GM19372 (cell line): ENCODE data around the gene GALNT1.

Experiments used
- ATAC-seq: cut with Tn5 transposase; IDR thresholded peaks from one replicate; pipeline ENCODE4 v1.9.1; 2021; ENCODE audit warnings: mild to moderate bottlenecking, low read depth, moderate library complexity; ENCODE audit not compliant: unreplicated experiment

Gene GALNT1

DNA sequence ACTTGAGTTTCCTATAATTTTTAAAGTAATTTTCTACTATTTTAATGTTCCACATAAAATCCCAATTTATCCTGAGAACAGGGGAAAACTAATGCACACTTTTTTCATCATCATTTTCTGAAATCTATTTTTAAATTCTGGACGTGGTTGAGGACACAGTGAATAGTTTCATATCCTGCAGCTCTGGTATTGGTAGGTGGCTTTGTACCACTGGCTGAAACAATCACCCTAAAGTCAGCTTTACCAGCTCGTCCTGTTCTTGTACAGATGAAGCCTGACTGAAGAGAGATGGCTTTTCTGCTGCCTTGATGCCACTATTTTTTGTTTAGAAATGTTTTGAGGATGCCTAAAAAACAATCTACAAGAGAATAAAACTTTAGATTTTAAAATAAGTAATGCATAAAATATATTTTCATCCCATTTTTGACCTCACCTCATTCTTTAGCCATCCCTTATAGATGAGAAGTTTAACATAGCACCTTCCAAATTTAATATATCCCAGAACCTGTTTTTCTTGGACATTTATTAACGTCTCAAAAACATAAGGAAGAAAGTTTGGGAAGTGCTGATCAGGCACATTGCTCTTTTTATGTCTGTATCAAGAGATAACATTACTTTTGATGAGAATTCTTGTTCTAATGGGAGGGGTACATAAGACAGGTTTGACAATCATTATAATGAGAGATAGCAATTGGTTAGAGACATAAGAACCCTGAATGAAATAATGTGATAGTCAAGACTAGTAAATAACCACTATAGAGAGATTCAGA, 80.9 kb downstream of the GALNT1 start:
- ATAC-seq = no peak

- no peak for ATAC-seq
Observed at GRCh38 chr18:35671966-35672603, 90.5 kb downstream of the GALNT1 start.

DNA sequence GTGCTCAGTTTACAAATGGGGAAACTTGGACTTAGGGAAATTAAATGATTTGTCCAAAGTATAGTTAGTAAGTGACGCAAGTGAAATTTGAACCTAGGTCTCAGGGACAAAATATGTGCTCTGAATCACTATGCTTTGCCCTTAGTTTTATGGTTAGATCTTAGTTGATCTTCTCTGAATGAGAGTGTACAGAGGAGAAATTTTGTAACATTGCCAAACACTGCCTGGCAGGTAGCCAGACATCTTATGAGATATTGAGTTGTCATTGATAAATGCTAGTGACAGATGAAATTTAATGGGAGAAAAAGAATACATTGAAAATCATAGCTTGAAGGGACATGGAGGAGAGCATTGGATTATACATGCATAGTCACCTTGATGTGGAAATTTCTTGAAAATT, 91.4 kb downstream of the GALNT1 start:
- ATAC-seq = no peak

DNA sequence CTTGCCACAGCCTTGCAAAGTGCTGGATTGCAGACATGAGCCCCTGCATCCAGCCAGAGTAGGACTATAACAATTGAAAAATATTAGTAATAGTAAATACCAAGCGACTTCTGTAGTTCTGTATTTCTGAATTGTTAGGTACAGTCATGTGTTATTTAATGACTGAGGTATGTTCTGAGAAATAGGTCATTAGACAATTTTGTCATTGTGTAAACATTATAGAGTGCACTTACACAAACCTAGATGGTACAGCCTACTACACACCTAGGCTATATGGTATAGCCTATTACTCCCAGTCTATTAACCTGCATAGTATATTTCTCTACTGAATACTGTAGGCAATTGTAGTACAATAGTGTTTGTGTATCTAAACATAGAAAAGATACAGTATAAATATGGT, 92.1 kb downstream of the GALNT1 start:
- no peak for ATAC-seq

DNA sequence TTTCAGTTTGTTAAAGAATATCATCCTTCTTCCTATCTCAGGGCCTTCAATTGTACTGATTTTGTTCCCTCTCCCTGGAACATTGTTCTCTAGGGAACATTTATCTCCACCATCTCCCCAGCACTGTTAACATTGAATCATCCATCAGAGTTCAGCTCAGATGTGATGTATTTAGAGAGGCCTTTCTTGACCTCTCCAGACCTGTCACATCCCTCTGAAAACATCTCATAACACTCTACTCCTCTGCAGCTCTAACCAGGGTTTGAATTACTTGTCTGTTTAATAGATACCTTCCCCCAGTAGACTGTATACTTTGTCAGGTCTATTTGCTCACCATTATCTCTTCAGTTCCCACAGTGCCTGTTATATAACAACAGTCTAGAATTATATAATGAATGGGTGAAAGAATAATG, 98.6 kb downstream of the GALNT1 start:
- ATAC-seq = no peak

DNA sequence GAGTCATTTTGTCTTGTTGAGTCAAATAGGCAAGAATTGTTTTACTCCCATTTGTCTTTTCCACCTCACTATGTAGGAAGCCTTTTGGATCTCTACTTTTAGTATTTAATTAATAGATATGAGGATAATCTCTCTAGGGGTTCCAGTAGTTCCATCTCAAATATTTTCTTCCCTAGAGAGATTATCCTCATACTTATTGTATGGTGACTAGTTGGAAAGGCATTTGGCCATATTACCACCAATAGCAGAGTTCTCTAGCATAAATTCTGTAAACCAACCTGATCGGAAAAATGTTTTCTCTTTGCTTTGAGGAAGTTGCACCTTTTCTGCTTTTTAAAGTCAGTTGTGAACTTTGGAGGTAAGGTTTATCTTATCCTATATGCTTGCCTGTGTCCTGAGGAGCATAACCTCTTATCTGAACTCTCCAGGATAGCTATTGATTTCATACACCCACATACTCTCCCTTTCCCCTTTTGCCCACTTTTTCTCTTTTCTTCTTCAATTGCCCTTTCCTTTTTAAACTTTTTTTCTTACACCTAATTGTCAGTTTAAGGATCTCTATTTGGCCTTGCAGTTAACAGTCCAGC, 100.8 kb downstream of the GALNT1 start:
- ATAC-seq = no peak

DNA sequence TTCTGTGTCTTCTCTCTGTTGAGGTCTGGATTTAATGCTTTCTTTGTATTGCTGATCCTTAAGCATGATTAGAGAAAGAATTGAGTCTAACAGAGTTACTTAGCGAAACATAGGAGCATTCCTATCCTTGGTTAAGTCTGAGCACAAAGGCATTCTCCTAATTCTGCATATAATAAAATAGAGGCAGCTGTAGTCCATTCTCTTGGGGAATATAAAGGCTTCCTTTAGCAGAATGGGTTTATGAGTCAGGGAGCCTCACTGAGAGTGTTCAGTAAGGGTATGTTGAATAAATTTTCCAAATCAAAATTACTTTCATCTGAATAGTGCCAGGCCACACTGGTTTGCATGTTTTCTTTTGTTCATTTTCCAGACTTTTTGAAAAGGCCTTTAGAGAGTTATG, 101.5 kb downstream of the GALNT1 start:
- ATAC-seq = no peak

DNA sequence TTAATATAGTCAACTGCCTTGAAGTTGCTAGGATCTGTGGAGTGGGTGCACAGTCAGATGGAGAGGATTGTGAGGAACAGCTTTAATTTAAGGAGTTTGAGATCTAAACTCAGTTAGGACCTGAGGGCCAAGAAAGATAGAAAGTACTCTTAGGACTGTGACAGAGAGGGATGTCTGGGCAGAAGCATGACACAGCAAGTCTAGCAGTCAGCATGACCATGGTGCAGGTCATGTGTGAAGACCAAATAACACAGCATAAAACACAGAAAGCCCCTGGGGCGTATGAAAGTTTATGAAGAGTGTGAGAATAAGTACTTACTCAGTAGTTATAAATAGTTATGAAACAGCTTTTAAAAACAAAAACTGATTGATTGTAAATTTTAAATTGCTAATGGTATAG, 107.2 kb downstream of the GALNT1 start:
- peak; percentile 80 for ATAC-seq

DNA sequence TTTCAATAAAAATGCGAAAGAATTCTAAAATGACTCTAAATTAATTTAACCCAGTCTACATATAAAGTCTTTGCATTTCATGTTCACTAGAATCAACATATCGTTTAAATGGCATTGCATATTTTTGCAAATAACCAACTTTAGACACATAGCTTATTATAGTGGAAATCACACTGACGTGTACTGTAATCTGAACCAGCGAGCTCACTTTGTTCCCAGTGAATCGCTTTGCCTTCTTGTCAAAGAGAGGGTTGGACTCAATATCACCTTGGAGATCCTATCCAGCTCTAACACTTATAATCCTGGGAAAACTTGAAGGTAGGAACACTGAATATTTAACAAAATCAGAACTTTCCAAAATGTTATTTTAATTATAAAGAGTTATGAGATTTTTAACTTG, 108.2 kb downstream of the GALNT1 start:
- no peak for ATAC-seq

DNA sequence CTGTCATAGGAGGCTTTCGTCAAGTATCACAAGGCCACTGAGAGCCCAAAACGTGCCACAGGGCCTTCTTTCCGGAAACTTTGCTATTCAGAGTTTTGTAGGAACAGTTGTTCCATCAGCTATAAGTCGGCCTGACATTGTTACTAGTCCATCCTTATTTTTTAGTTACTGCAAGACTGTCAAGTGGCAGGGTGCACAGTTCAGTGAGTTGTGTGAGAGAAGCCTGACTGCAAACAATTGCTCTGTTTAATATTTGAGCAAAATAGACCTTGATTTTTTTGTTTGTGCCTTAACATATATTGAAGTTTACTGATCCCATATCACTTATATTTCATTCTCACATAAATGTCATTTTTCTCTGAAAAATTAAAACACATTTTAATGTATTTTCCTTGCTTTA, 110.1 kb downstream of the GALNT1 start:
- ATAC-seq = no peak

DNA sequence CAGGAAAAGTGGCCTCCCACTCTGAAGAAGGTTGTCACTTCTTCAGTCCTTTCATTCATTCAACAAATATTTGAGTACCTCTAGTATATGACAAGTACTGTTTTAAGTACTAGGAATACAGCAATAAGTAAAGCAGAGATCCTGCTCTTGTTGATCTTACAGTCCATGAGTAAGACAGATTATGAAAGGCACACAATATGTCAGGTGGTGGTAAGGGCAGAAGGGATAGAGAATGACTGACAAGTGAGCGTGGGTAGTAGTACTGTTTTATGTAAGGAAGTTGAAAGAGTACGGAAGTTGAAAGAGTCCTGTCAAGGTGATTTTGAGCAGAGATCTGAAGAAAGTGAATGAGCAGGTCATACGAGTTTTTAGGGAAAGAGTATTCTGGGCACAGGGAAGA, 111.3 kb downstream of the GALNT1 start:
- ATAC-seq = no peak

GRCh38 chr18:35693829-35694228, 112.3 kb downstream of the GALNT1 start:
- no peak for ATAC-seq

DNA sequence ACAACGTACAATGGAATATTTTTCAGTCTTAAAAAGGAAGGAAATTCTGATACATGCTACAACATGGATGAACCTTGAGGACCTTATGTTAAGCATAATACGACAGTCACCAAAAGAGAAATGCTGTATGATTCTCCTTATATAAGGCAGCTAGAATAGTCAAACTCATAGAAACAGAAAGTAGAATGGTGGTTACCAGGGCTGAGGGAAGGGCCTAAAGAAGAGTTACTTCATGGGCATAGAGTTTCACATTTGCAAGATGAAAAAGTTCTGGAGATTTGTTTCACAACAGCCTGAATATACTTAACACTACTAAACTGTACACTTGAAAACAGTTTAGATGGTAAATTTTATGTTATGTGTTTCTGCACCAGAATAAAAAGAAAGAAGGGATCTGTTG, 113.3 kb downstream of the GALNT1 start:
- ATAC-seq = no peak

GRCh38 chr18:35695384-35695783, 113.8 kb downstream of the GALNT1 start:
- no peak for ATAC-seq

DNA sequence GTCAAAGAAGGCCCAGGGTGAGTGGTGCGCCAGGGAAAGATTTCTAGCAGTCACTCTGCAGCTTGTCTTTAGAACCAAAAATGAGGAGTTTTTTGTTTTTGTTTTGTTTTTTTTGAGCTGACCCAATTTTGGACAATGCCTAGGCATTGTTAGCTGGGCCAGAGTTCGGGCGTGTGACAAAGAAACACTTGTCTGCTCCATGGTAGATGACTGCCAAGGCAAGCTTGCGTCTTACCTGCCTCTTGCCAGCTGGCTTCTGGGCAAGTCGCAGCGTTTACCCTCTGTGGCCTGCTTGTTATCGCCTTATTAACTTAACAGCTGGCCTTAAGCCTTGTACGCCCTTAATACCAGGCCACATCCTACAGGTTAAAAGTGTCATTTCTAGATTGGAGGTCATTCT, 114.3 kb downstream of the GALNT1 start:
- ATAC-seq = no peak

GRCh38 chr18:35696307-35696706, 114.8 kb downstream of the GALNT1 start:
- ATAC-seq = no peak

DNA sequence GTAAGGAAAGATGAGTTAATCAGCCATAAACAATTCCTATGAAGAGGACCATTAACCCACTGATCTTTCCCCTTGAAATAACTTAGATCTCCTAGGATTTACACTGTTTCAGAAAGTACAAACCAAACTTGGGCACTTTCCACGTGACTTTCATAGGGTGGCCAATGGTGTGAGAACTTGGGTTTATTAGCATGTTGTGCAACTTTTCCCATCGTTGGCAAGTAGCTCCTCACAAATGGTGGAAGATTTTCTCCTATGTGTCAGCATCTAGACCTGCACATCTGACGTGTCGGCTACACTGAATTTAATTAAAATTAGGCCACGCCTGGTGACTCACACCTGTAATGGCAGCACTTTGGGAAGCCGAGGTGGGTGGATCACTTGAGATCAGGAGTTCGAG, 116.3 kb downstream of the GALNT1 start:
- ATAC-seq = no peak

- no peak for ATAC-seq
Observed at GRCh38 chr18:35703043-35703688, 121.6 kb downstream of the GALNT1 start.

- ATAC-seq = no peak
Observed at GRCh38 chr18:35705988-35706387, 124.4 kb downstream of the GALNT1 start.

- ATAC-seq = no peak
Observed at GRCh38 chr18:35707247-35707646, 125.7 kb downstream of the GALNT1 start.

DNA sequence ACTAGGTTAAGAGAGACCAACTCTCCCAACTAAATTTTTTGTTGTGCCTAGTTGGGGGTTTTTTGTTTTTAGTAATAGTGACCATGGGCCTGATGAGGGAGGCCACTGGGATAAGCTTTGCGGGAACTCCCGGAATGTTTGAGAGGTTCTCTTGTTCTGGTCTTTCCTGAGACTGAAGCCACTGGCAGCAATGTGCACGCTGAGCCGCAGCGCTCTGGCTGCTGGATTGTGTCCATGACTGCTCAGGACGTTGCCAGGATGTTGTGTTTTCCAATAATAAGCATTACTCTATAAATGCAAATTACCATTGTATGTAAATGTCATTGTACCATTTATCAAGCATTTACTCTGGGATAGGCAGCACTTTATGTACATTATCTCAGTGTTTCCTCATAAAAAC, 126.1 kb downstream of the GALNT1 start:
- no peak for ATAC-seq
